ENCODE results near the gene MGMT.

The MGMT gene

DNA sequence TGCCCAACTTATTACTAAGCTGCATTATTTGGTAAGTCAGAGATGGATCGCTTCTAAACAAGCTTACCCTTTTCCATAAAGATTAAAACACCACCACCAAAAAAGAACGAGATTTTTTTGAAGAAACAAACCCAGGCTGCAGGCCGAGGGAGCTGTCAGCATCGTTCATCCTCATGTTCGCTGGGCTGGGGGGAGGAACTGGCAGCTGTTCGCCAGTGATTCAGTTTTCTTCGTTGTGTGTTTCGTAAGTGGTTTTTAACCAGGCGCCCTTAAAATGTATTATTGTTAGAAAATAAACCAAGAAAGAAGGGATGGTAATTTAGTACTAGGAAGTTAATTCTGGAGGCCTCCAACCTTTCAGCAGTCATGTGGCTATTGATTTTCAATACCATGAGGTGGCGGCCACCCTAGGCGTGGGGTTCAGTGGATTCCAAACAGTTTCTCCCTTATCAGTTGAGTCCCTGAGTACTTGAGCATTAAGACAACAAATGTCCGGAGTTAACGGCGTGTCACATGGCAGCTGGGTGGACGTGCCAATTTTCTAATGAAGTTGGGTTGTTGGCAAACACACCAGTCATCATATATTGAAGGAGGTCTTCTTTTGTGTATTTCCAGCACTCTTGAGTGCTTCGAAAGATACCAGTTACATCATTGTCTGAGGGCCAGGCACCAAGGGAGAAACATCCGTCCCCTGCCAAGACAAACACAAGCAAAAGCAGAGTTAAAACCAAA, 323.8 kb downstream of the MGMT start:
- Mint-ChIP-seq H3K4me3 (no peak overlapping the region), H3K27ac (no peak overlapping the region), H3K9me3 (peaks cover 29% of the 10 kb centered on the region), H3K4me1 (no peaks in the 10 kb centered on the region), H3K27me3 (no peaks in the 10 kb centered on the region), H3K36me3 (peaks cover 9% of the 10 kb centered on the region)
- ATAC-seq, result no peak

GRCh38 chr10:129792141-129792540, 325.1 kb downstream of the MGMT start:
- Mint-ChIP-seq H3K27me3 (no peaks in the 10 kb centered on the region), H3K36me3 (peaks cover 5% of the 10 kb centered on the region), H3K9me3 (peaks cover 27% of the 10 kb centered on the region), H3K4me3 (no peak overlapping the region), H3K4me1 (no peaks in the 10 kb centered on the region), H3K27ac (no peak overlapping the region)
- ATAC-seq, result no peak

- Mint-ChIP-seq H3K9me3 (peaks cover 22% of the 10 kb centered on the region), H3K36me3 (no peaks in the 10 kb centered on the region), H3K27me3 (no peaks in the 10 kb centered on the region), H3K4me1 (no peaks in the 10 kb centered on the region), H3K4me3 (no peak overlapping the region), H3K27ac (no peak overlapping the region)
- ATAC-seq, result no peak
Measured at GRCh38 chr10:129792864-129793263, 325.8 kb downstream of the MGMT start.

GRCh38 chr10:129793479-129793878, 326.4 kb downstream of the MGMT start:
- Mint-ChIP-seq H3K4me1 (no peaks in the 10 kb centered on the region), H3K27ac (no peak overlapping the region), H3K27me3 (no peaks in the 10 kb centered on the region), H3K36me3 (no peaks in the 10 kb centered on the region), H3K9me3 (peaks cover 27% of the 10 kb centered on the region), H3K4me3 (no peak overlapping the region)
- no peak for ATAC-seq

- H3K9me3 Mint-ChIP-seq, result peaks cover 32% of the 10 kb centered on the region
Measured at GRCh38 chr10:129793996-129794395, 327.0 kb downstream of the MGMT start.

DNA sequence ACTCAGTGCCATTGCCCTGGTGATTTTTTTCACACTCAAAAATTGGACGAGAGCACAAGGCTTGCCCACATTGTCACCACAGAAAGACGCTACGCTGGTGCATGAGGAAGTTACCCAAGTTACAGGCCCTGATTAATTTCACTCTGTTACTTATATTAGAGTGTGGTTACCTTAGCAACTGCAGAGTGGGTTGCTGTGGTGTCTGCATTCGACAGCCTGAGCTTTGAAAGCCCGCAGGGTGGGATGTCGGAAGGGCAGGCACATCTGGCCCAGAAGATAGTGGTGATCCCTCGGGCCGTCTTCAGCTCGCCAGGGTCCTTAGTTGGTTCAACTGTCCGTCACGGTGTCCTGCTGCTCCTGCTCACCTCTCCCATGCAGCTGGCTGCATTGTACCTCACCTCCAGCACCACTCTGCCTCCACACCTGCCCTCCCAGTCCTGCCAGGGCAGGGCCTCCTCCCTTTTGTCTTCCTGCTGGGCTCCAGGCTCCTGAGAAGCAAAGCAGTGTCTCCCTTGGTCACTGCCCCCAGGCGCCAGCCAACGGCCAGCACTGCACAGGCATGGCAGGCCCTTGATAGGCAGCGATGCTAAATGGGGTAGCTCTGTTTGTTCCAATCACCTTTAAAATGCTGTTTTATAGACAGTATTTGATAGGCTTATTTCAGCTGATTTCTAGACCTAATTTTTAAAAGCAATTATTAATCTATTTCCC, 329.8 kb downstream of the MGMT start:
- no peaks in the 10 kb centered on the region for H3K36me3 Mint-ChIP-seq
- no peak overlapping the region for H3K4me3 Mint-ChIP-seq
- H3K27me3 Mint-ChIP-seq, result no peaks in the 10 kb centered on the region
- no peak overlapping the region for H3K27ac Mint-ChIP-seq
- no peaks in the 10 kb centered on the region for H3K4me1 Mint-ChIP-seq
- no peak for ATAC-seq
- H3K9me3 Mint-ChIP-seq, result peaks cover 33% of the 10 kb centered on the region

More at GRCh38 chr10:129793996-129794395, 327.0 kb downstream of the MGMT start:
- Mint-ChIP-seq H3K27ac (no peak overlapping the region), H3K4me1 (no peaks in the 10 kb centered on the region), H3K36me3 (no peaks in the 10 kb centered on the region), H3K4me3 (no peak overlapping the region), H3K27me3 (no peaks in the 10 kb centered on the region)
- no peak for ATAC-seq

- peaks cover 27% of the 10 kb centered on the region for H3K9me3 Mint-ChIP-seq
- no peak overlapping the region for H3K27ac Mint-ChIP-seq
- H3K4me3 Mint-ChIP-seq, result no peak overlapping the region
- no peak for ATAC-seq
- no peaks in the 10 kb centered on the region for H3K27me3 Mint-ChIP-seq
- no peaks in the 10 kb centered on the region for H3K36me3 Mint-ChIP-seq
- H3K4me1 Mint-ChIP-seq, result no peaks in the 10 kb centered on the region
Measured at GRCh38 chr10:129799942-129800341, 332.9 kb downstream of the MGMT start.

- peaks cover 23% of the 10 kb centered on the region for H3K9me3 Mint-ChIP-seq
- no peak overlapping the region for H3K27ac Mint-ChIP-seq
- H3K36me3 Mint-ChIP-seq, result no peaks in the 10 kb centered on the region
- no peaks in the 10 kb centered on the region for H3K27me3 Mint-ChIP-seq
- H3K4me1 Mint-ChIP-seq, result no peaks in the 10 kb centered on the region
- ATAC-seq, result no peak
- H3K4me3 Mint-ChIP-seq, result no peak overlapping the region
Measured at GRCh38 chr10:129800796-129801340, 333.8 kb downstream of the MGMT start.

DNA sequence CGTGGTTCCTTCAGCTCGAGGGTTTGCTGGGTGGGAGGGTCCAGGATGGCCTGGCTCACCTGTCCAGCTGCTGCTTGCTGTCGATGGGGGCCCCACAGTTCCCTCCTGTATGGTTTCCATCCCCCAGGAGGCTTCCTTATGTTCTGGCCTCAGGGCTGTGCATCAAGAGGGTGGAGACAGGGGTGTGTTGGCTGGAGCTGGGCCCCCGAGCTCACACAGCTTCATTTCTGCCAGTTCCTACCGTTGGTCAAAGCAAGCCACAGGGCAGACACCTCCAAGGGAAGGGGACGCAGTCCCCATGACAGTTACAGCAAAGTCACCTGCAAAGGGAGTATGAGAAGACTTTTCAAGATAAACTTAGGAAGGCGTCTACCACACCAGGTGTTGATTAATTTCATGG, 340.2 kb downstream of the MGMT start:
- Mint-ChIP-seq H3K9me3 (peaks cover 12% of the 10 kb centered on the region), H3K4me1 (no peaks in the 10 kb centered on the region), H3K27ac (no peak overlapping the region), H3K36me3 (no peaks in the 10 kb centered on the region), H3K4me3 (no peak overlapping the region), H3K27me3 (no peaks in the 10 kb centered on the region)
- no peak for ATAC-seq

DNA sequence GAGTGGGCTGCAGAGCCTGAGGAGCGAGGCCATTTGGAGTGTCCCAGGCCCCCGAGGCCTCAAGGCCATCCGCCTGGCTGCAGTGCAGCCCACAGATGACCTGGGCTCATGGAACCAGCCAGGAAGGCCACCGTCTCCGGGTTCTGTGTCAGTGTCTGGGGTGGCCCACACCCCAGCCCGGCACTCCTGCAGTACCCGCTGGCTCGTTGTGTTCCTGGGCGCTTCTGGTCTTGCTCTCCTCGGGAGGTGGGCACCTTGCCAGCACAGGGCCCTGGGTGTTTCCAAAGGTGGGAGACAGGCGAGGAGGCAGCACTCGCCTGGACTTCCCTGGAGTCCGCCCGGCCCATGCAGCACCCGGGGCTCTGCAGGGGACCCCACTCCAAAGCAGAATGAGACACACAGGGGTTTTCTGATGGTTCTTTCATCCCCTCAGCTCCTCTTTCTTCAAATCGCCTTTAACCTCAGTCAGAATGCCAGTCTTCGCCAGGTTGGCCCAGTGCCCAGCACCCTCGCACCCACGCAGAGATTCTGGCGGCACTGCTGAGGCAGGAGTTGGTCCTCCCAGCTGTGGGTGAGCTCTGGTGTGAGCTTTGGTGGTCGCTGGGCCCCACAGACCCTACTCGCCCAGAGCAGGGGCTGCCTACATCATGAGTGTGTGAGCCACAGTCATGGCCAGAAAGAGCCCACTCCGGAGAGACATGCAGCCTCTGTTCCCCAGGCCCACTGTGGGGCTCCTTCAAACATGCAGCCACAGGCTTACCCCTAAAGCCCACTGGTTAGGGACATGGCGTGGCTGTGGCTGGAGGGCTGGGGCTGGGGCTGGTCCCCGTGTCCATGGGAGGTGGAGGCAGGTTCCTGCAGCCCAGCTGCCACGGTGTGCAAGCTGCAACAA, 341.3 kb downstream of the MGMT start:
- Mint-ChIP-seq H3K9me3 (peaks cover 7% of the 10 kb centered on the region), H3K27ac (no peak overlapping the region), H3K4me3 (no peak overlapping the region), H3K4me1 (no peaks in the 10 kb centered on the region), H3K36me3 (no peaks in the 10 kb centered on the region), H3K27me3 (peaks cover 8% of the 10 kb centered on the region)
- ATAC-seq, result no peak

- Mint-ChIP-seq H3K27me3 (peaks cover 8% of the 10 kb centered on the region), H3K4me1 (no peaks in the 10 kb centered on the region)
- ATAC-seq, result no peak
Measured at GRCh38 chr10:129809431-129809830, 342.4 kb downstream of the MGMT start.

GRCh38 chr10:129809841-129810240, 342.8 kb downstream of the MGMT start:
- Mint-ChIP-seq H3K9me3 (peaks cover 5% of the 10 kb centered on the region), H3K4me3 (no peak overlapping the region), H3K27ac (no peak overlapping the region), H3K36me3 (no peaks in the 10 kb centered on the region), H3K4me1 (no peaks in the 10 kb centered on the region), H3K27me3 (peaks cover 8% of the 10 kb centered on the region)
- no peak for ATAC-seq

More at GRCh38 chr10:129809431-129809830, 342.4 kb downstream of the MGMT start:
- no peaks in the 10 kb centered on the region for H3K36me3 Mint-ChIP-seq
- H3K4me3 Mint-ChIP-seq, result no peak overlapping the region
- peaks cover 5% of the 10 kb centered on the region for H3K9me3 Mint-ChIP-seq
- H3K27ac Mint-ChIP-seq, result no peak overlapping the region

DNA sequence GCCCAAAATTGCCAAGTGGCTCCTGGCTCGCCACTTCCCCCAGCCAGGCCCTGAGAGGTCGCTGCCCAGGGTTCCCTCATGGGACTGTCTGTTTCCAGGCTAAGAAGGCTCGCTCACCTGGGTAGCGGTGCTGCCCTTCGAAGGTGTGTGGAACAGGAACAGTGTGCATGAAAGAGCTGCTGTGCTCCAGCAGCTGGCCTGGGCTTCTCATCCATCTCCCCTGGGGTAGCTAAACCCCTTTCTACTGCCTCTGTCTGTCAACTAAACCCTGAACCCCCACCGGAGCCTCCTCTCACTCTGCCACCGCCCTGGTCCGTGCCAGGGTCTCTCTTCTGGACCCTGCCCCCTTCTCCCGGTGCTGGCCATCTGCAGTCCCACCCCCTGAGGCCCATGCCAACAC, 344.2 kb downstream of the MGMT start:
- no peaks in the 10 kb centered on the region for H3K4me1 Mint-ChIP-seq
- H3K4me3 Mint-ChIP-seq, result no peak overlapping the region
- no peaks in the 10 kb centered on the region for H3K36me3 Mint-ChIP-seq
- peaks cover 5% of the 10 kb centered on the region for H3K9me3 Mint-ChIP-seq
- H3K27ac Mint-ChIP-seq, result no peak overlapping the region
- H3K27me3 Mint-ChIP-seq, result peaks cover 8% of the 10 kb centered on the region
- ATAC-seq, result no peak

GRCh38 chr10:129812398-129812797, 345.4 kb downstream of the MGMT start:
- no peak overlapping the region for H3K27ac Mint-ChIP-seq
- no peaks in the 10 kb centered on the region for H3K9me3 Mint-ChIP-seq
- H3K4me1 Mint-ChIP-seq, result no peaks in the 10 kb centered on the region
- peaks cover 8% of the 10 kb centered on the region for H3K27me3 Mint-ChIP-seq
- no peak overlapping the region for H3K4me3 Mint-ChIP-seq
- ATAC-seq, result no peak
- no peaks in the 10 kb centered on the region for H3K36me3 Mint-ChIP-seq

Data from stimulated activated memory B cell treated with anti-CD40 and anti-IgM and Interleukin-4, amounts not matched to agents 10 μg/mL and 1 μg/mL and 100 μg/mL, for 72 hours (primary cell).